Suprapubic skin (tissue), 3 donors: ENCODE data around the gene SHROOM3.

Experiments used
- POLR2A ChIP-seq, 2 donors: fragments of 450-650 bp; IDR thresholded peaks; one replicate each; pipeline ENCODE4 v1.6.1; 2017; ENCODE audit warnings: antibody characterized with exemption in 2 of 2, mild to moderate bottlenecking in 2 of 2, moderate library complexity in 2 of 2
- TF ChIP-seq, protein P1 (sequence below), 2 donors: fragments of 200-600 bp in 1 of 2; fragments of 450-650 bp in 1 of 2; sonication (generic) in 1 of 2; IDR thresholded peaks; one replicate each; pipeline ENCODE4 v1.5.1; 2016 to 2019; ENCODE audit warnings: antibody characterized with exemption in 2 of 2, mild to moderate bottlenecking in 1 of 2, moderate library complexity in 1 of 2

DNA sequence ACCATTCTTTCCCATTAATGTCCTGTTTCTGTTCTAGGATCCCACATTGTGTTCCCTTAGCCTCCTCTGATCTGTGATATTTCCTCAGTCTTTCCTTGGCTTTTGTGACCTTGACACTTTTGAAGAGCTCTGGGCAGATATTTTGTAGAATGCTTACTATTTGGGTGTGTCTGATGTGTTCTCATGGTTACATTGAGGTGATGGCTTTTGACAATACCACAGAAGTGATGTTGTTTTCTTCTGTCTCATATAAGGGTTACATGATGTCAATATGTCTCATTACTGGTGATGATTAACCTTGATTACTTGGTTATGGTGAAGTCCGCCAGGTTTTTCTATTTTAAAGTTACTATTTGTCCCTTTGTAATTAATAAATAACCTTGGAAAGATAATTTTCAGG is 279.2 kb downstream of the SHROOM3 start:
- TF ChIP-seq POLR2A (IDR thresholded peaks at IDR 0.05): no peak
- TF ChIP-seq, protein P1, sequence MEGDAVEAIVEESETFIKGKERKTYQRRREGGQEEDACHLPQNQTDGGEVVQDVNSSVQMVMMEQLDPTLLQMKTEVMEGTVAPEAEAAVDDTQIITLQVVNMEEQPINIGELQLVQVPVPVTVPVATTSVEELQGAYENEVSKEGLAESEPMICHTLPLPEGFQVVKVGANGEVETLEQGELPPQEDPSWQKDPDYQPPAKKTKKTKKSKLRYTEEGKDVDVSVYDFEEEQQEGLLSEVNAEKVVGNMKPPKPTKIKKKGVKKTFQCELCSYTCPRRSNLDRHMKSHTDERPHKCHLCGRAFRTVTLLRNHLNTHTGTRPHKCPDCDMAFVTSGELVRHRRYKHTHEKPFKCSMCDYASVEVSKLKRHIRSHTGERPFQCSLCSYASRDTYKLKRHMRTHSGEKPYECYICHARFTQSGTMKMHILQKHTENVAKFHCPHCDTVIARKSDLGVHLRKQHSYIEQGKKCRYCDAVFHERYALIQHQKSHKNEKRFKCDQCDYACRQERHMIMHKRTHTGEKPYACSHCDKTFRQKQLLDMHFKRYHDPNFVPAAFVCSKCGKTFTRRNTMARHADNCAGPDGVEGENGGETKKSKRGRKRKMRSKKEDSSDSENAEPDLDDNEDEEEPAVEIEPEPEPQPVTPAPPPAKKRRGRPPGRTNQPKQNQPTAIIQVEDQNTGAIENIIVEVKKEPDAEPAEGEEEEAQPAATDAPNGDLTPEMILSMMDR (IDR thresholded peaks at IDR 0.05): no peak
